Fibroblast of pulmonary artery (primary cell): ENCODE measurements around the gene PKMYT1.

Experiments used
- DNase-seq: peaks from one replicate; pipeline ENCODE4 v3.0.0-alpha.2; 2010; ENCODE audit warnings: low read depth
- H3K4me3 ChIP-seq: replicated peaks from 2 replicates; pipeline ENCODE4 v1.5.1; 2011; ENCODE audit warnings: low read depth, mild to moderate bottlenecking, control low read depth, low read length, moderate library complexity
- CTCF ChIP-seq: IDR thresholded peaks from 2 replicates; pipeline ENCODE4 v1.5.1; 2011; ENCODE audit warnings: mild to moderate bottlenecking, control low read depth, low read length, inconsistent platforms; ENCODE audit errors: missing control alignments

Gene PKMYT1

DNA sequence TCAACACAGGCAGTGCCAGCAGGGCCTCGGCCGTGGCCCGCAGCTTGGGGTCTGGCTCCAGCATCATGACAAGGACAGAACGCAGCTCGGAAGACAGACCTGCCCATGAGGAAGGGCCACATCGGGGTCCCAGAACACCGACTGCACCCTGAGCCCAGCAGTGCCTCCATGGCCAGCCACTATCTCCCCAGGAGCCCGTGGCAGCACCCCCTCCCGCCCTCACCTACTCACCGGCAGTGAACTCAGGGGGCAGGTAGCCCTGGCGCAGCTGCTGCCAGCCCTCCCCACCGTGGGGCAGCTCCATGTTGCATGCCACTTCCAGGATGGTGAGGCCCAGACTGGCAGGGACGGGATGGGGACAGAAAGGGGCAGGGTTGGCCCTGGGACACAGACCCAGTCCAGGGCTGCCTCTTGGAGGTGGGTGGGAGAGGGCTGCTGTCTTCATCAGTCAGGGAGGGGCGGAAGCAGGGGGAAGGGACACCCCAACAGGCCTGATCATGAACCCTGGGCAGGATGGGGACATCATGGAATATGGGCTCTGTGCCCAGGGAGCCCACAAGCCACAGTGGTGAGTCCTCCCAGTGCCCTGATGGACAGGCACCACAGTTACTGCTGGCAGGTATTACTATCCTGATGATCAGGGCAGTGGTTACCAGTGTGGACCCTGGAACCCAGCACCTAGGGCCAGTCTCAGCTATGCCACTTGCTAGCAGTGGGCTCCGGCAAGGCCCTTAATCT is 5.8 kb downstream of the PKMYT1 start:
- TF ChIP-seq CTCF = no peak
- no peak for DNase-seq
- no peak overlapping the region for H3K4me3 ChIP-seq

- no peak overlapping the region for H3K4me3 ChIP-seq
Measured at GRCh38 chr16:2973605-2974318, 6.5 kb downstream of the PKMYT1 start.

GRCh38 chr16:2973093-2973492 is 7.2 kb downstream of the PKMYT1 start:
- TF ChIP-seq CTCF = no peak
- H3K4me3 ChIP-seq = no peak overlapping the region
- no peak for DNase-seq

More at GRCh38 chr16:2973605-2974318, 6.5 kb downstream of the PKMYT1 start:
- DNase-seq = no peak
- TF ChIP-seq CTCF = no peak

- no peak for DNase-seq
- no peak overlapping the region for H3K4me3 ChIP-seq
- TF ChIP-seq CTCF = no peak
Measured at GRCh38 chr16:2971985-2972784, 8.1 kb downstream of the PKMYT1 start.

GRCh38 chr16:2971134-2971984 is 8.9 kb downstream of the PKMYT1 start:
- TF ChIP-seq CTCF = no peak
- no peak overlapping the region for H3K4me3 ChIP-seq
- DNase-seq = no peak

GRCh38 chr16:2970563-2970962 is 9.7 kb downstream of the PKMYT1 start:
- TF ChIP-seq CTCF = no peak
- DNase-seq = no peak
- H3K4me3 ChIP-seq = no peak overlapping the region
